ENCODE measurements around the gene SOX30.
A peak's percentile ranks its signal among the peaks of the same experiment; 100 is the strongest.
"Not testable (repeated sequence)": the region's sequence is repeated elsewhere in the genome, so short reads cannot be mapped to it uniquely, and the experiment has no call there.

Gene SOX30

DNA sequence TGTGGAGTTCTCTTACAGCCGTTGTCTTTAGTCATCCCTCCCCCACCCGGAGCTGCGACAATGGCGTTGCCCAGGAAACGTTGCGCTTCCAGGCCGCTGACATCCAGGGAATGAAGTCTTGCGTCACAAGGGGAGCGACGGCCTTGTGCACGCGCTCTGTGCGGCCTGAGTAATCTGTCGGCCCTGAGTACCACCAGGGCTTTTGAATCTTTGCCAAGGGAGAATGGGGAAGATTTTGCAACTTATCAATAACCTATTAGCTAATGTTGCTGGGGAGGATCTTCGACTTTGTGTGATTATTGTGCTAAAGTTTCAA is at the start of gene SOX30:
TSS of gene SOX30 (minus strand) at position 62 of the 316 bp plus-strand sequence. CDS start 360 bp downstream, outside the sequence.
- TF ChIP-seq CTCF (IDR thresholded peaks at IDR 0.05; ENCODE audit: low read depth, low read length, missing control alignments): no peak
- Histone ChIP-seq H3K27me3 (replicated peaks) (no peaks in the 10 kb centered on the region), H3K4me3 (ENCODE audit: low read depth, low read length) (peak within 1 kb of the TSS; percentile 53), H3K27ac (no peak within 1 kb of the TSS), H3K36me3 (replicated peaks) (no peaks in the 10 kb centered on the region)
- in situ Hi-C loops (cut with HindIII; ENCODE audit: low pct_ligation_motif_present, low sequenced_read_pairs): no loop called here
- DNase-seq: no peak

DNA sequence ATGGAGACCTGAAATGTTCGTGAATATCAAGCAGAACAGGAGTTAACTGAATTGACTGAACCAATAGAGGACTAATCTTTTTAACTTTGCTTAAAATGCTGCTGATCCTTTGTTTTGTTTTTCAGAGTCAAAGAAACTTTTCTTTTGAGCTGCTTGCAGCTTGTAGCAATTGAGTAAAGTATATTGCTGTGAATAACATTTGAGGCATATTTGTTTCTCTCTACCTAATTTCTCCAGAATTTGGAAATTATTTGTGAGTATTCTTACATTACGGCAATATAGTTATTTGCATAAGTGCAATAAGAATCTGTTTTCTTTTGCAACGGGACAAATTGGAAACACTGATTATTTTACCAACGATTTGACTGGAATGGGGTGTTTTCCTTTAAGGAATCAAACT is 46.4 kb upstream of the SOX30 start:
- in situ Hi-C loops (cut with HindIII; ENCODE audit: low pct_ligation_motif_present, low sequenced_read_pairs); DNase-seq; H3K36me3 ChIP-seq (replicated peaks); H3K27me3 ChIP-seq (replicated peaks); H3K27ac ChIP-seq; H3K4me3 ChIP-seq (ENCODE audit: low read depth, low read length): not testable (repeated sequence)

GRCh38 chr5:157696154-157696553 is 43.9 kb upstream of the SOX30 start:
- H3K27me3 ChIP-seq (replicated peaks); in situ Hi-C loops (cut with HindIII; ENCODE audit: low pct_ligation_motif_present, low sequenced_read_pairs); H3K4me3 ChIP-seq (ENCODE audit: low read depth, low read length); H3K36me3 ChIP-seq (replicated peaks); DNase-seq; H3K27ac ChIP-seq: not testable (repeated sequence)

DNA sequence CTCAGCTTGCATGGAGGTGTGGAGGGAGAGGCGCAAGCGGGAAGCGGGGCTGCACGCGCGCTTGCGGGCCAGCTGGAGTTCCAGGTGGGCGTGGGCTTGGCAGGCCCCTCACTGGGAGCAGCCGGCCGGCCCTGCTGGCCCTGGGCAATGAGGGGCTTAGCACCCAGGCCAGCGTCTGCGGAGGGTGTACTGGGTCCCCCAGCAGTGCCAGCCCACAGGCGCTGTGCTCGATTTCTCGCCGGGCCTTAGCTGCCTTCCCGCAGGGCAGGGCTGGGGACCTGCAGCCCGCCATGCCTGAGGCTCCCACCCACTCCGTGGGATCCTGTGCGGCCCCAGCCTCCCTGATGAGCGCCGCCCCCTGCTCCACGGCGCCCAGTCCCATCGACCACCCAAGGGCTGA is 41.6 kb upstream of the SOX30 start:
- in situ Hi-C loops (cut with HindIII; ENCODE audit: low pct_ligation_motif_present, low sequenced_read_pairs); H3K4me3 ChIP-seq (ENCODE audit: low read depth, low read length); H3K27me3 ChIP-seq (replicated peaks); H3K36me3 ChIP-seq (replicated peaks); H3K27ac ChIP-seq; DNase-seq: not testable (repeated sequence)

DNA sequence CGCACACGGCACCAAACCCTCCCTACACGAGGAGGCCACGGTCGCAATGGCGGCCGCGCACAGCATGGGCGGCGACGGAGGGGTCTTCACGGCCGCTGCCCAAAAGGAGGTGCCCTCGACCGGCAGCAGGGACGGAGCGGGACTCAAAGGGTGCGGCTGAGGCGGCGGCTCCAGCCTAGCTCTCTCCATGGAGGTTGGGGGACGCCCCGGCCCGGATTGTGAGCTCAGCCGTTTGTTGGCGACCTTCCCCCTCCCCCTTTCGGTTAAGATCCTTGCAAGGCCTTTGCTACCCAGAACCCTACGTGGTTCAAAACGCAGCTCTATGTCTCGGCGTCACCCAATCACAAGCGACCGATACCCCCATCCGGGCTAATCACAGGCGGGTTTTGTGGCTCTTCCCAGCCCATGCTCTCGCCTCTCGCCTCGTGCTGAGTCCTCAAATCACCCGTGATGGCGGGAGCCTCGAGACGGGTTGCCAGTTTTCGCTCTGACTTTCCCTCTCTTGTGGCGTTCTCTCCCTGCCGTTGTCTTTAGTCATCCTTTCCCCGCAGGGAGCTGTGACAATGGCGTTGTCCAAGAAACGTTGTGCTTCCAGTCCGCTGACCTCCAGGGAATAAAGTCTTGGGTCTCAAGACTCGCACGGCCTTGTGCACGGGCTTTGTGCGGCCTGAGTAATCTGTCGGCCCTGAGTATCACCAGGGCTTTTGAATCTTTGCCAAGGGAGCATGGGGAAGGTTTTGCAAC is 38.6 kb upstream of the SOX30 start:
- TF ChIP-seq CTCF (IDR thresholded peaks at IDR 0.05; ENCODE audit: low read depth, low read length, missing control alignments): no peak
- no peaks in the 10 kb centered on the region for H3K36me3 ChIP-seq (replicated peaks)
- H3K4me3 ChIP-seq (ENCODE audit: low read depth, low read length): peak overlapping the region; percentile 32
- no peak for DNase-seq
- H3K27me3 ChIP-seq (replicated peaks): no peaks in the 10 kb centered on the region
- H3K27ac ChIP-seq: no peak overlapping the region
- in situ Hi-C loops (cut with HindIII; ENCODE audit: low pct_ligation_motif_present, low sequenced_read_pairs): no loop called here

GRCh38 chr5:157689942-157690689 is 37.9 kb upstream of the SOX30 start:
- Histone ChIP-seq H3K36me3 (replicated peaks) (no peaks in the 10 kb centered on the region), H3K27me3 (replicated peaks) (no peaks in the 10 kb centered on the region), H3K4me3 (ENCODE audit: low read depth, low read length) (peak overlapping the region; percentile 32), H3K27ac (no peak overlapping the region)
- TF ChIP-seq CTCF (IDR thresholded peaks at IDR 0.05; ENCODE audit: low read depth, low read length, missing control alignments): peak; percentile 52
- DNase-seq: no peak
- in situ Hi-C loops (cut with HindIII; ENCODE audit: low pct_ligation_motif_present, low sequenced_read_pairs): no loop called here

GRCh38 chr5:157687198-157687554 is 34.9 kb upstream of the SOX30 start:
- H3K27ac ChIP-seq: no peak overlapping the region
- no peak overlapping the region for H3K4me3 ChIP-seq (ENCODE audit: low read depth, low read length)
- H3K36me3 ChIP-seq (replicated peaks): no peaks in the 10 kb centered on the region
- no peak for DNase-seq
- no peaks in the 10 kb centered on the region for H3K27me3 ChIP-seq (replicated peaks)
- no peak for TF ChIP-seq CTCF (IDR thresholded peaks at IDR 0.05; ENCODE audit: low read depth, low read length, missing control alignments)
- in situ Hi-C loops (cut with HindIII; ENCODE audit: low pct_ligation_motif_present, low sequenced_read_pairs): no loop called here

DNA sequence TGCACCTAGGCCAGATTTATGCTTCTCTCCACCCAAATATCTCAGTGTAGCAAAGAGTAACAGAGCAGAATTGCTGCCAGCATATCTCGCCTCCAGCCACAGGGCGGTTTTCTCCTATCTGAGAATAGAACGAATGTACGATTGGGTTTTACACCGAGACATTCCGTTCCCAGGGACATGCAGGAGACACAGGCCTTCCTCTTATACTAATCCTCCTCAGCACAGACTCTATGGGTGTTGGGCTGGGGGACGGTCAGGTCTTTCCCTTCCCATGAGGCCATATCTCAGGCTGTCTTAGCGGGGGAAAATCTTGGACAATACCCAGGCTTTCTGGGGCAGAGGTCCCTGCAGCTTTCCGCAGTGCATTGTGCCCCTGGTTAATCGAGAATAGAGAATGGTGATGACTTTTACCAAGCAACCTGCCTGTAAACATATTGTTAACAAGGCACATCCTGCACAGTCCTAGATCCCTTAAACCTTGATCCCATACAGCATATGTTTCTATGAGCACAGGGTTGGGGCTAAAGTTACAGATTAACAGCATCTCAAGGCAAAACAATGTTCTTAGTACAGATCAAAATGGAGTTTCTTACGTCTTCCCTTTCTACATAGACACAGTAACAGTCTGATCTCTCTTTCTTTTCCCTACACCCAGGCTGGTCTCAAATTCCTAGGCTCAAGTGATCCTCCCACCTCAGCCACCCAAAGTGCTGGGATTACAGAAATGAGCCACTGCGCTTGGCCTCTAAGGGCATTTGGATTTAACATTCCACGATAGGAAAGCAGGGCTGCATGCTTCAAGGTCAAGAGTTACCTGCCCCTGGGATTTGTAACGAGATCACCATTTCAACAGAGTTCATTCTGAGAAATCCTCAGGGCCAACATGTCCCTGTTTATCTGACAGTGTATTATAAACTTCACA is 34.3 kb upstream of the SOX30 start:
- H3K36me3 ChIP-seq (replicated peaks); H3K4me3 ChIP-seq (ENCODE audit: low read depth, low read length); DNase-seq; in situ Hi-C loops (cut with HindIII; ENCODE audit: low pct_ligation_motif_present, low sequenced_read_pairs); H3K27ac ChIP-seq; H3K27me3 ChIP-seq (replicated peaks): not testable (repeated sequence)
